ENCODE measurements around the gene NRBF2.
"Not testable (repeated sequence)": the region's sequence is repeated elsewhere in the genome, so short reads cannot be mapped to it uniquely, and the experiment has no call there.

NRBF2 gene

GRCh38 chr10:63116452-63117072 is 16.6 kb upstream of the NRBF2 start:
- DNase-seq (ENCODE audit: insufficient read length, low spot score) (no peak), FAIRE-seq (no peak)

DNA sequence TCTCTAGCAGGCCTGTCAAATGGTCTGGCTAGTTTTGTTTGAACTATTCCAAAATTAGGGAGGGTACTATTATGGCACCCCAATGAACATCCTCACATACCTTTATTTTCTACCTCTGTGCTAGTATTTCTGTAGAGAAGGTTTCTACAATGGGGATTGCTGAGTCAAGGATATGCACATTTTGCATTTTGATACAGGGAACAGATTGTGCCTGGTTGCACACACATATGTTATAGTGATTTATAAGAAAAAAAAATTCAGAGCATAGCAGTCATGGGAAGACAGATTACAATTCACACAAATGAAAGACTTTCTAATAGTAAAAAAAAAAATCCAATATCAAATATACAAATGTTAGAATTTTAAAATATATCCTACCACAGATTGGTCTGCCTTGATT is 14.1 kb upstream of the NRBF2 start:
- no peak for FAIRE-seq

DNA sequence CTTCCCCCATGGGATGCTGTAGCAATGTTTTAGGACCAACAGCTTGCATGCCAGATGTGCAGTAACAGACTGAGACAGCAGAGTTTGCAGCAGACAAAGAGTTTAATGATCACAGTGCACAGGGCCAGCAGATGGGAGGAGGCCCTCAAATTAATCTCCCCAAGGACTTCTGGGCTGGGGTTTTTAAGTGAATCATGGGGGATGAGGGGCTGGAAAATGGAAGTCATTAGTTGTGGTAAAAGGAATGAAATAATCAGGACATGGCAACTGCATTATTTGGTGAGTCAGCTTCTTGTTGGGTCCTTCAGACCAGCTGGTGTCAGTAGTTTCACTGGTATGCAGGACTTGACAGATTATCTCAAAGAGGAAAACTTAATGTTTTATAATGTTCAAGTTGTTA is 12.6 kb upstream of the NRBF2 start:
- no peak for DNase-seq (ENCODE audit: insufficient read length, low spot score)
- no peak for FAIRE-seq

More for the DNA sequence above, 14.1 kb upstream of the NRBF2 start:
- no peak for DNase-seq (ENCODE audit: insufficient read length, low spot score)

DNA sequence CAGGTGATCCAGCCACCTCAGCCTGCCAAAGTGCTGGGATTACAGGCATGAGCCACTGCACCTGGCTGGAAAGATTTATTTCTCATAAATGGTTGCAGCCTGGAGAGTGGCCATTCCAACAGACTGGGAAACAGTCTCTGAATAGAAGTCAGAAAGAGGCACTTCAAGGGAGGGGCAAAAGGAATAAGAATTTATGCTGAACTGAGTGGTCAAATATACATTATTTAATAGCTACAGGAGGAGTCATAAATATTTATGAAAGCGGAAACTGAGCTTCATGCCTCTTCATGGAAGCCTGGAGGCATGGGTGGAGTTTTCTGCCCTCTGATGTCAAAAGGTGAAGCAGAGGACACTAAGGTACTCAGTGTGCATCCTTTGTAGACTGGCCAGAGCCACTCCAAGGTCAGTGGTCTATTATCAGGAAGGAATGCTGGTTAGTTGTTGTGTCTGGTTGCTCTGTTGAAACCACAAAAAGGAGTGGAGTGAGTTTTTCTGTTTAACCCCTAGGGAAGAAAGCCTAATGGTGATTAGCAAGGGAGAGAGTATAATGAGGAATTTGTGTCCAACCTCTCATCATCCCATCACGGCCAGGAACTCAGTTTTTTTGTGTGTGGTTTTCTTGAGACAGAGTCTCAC is 9.3 kb upstream of the NRBF2 start:
- DNase-seq (ENCODE audit: insufficient read length, low spot score) (no peak), FAIRE-seq (no peak)

DNA sequence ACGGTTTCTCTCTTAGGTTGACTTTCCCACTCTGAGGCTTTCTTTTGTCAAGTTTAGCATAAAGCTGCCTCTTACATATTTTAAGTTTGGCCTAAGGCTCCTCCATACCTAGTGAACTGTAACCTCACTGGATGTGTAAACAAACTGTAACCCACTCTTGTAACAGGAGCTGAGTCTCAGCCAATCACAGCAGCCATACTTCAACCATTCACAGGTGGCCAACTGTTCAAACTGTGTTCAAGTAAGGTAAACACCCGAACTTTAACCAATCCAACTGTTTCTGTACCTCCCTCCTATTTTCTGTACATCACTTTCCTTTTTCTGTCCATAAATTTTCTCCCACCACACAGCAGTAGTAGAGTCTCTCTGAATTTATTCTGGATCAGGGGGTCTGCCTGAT is 7.7 kb upstream of the NRBF2 start:
- no peak for FAIRE-seq
- DNase-seq (ENCODE audit: insufficient read length, low spot score) = no peak

GRCh38 chr10:63128443-63128842 is 4.7 kb upstream of the NRBF2 start:
- FAIRE-seq (no peak), DNase-seq (ENCODE audit: insufficient read length, low spot score) (no peak)

GRCh38 chr10:63129888-63130287 is 3.2 kb upstream of the NRBF2 start:
- FAIRE-seq = no peak
- no peak for DNase-seq (ENCODE audit: insufficient read length, low spot score)

- no peak for DNase-seq (ENCODE audit: insufficient read length, low spot score)
- FAIRE-seq = no peak
Measured at GRCh38 chr10:63132651-63133055, 475 bp upstream of the NRBF2 start.

DNA sequence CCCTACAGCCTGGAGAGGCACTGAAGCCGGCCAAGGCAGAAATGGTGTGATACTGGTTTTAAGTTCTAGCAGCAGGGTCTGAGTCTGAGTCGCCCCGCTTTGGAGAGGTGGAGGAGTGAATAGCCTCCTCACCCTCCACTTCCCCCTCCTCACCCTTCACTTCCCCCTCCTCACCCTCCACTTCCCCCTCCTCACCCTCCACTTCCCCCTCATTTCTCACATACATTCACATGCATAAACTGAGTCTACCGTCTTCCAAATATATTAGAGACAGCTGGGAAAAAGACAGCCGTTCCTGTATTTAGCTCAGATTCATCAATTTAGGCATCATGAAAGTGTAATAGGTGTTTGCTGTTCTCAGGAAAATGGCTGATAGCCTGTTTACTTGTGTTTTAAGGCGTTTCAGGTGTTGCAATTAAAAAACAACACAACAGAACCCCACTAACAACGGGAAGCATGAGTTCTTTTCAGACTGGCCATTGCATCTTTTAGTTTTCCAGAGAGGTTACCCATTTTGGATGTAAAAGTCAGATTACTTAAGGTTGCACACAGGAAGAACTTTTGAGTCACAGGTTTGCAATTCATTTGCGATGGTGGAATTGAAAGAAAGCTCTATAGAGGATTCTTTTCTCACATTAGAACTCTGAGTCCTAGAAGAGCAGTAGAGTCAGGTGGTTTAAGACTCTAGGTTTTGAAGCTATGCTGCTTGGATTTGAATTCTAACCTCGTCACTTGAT is 861 bp downstream of the NRBF2 start:
- no peak for FAIRE-seq
- no peak for DNase-seq (ENCODE audit: insufficient read length, low spot score)

- FAIRE-seq (no peak), DNase-seq (ENCODE audit: insufficient read length, low spot score) (no peak)
Measured at GRCh38 chr10:63137306-63137705, 4.2 kb downstream of the NRBF2 start.

DNA sequence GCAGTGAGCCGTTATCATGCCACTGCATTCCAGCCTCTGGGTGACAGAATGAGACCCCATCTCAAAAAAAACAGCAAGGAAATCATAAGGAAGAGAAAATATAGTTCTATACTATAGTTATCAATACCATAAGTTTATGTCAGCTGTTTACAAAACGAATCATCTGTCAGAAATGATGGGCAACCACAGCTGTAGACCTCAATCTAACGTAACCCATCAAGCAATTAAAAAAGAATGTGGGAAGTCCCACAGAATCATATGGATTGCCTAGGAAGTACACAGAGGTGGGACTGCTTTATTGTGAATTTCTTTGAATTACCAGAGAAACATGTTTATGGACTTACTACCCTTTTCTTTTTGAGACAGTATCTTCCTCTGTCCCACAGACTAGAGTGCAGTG is 6.9 kb downstream of the NRBF2 start:
- DNase-seq (ENCODE audit: insufficient read length, low spot score) = no peak
- FAIRE-seq = no peak

DNA sequence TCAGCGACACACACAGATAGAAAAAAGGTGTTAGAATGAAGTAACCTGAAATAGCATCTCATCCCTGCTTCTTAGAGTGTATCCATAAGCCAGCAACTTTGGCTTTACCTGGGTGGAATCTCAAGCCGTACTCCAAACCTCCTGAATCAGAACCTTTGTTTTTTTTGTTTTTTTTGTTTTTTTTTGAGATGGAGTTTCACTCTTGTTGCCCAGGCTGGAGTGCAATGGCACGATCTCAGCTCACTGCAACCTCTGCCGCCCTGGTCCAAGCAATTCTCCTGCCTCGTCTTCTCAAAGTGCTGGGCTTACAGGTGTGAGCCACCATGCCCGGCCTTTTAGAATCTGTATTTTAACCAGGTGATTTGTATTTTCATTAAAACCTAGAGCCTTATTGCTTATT is 9.0 kb downstream of the NRBF2 start:
- DNase-seq (ENCODE audit: insufficient read length, low spot score) = no peak
- no peak for FAIRE-seq

DNA sequence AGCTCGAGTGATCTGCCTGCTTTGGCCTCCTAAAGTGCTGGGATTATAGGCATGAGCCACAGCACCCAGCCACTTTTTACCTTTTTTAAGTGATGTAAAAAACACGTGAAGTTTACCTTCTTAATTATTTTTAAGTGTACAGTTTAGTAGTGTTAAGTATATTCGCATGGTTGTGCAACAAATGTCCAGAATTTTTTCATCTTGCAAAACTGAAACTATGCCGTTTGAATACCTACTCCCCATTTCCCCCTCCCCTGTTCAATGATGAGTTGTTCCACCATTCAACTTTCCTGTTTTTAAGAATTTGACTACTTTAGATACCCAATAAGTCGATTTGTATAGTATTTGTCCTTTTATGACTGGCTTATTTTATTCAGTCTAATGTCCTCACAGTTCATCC is 10.9 kb downstream of the NRBF2 start:
- FAIRE-seq (no peak), DNase-seq (ENCODE audit: insufficient read length, low spot score) (no peak)

GRCh38 chr10:63145782-63146181 is 12.7 kb downstream of the NRBF2 start:
- DNase-seq (ENCODE audit: insufficient read length, low spot score) = no peak
- no peak for FAIRE-seq

DNA sequence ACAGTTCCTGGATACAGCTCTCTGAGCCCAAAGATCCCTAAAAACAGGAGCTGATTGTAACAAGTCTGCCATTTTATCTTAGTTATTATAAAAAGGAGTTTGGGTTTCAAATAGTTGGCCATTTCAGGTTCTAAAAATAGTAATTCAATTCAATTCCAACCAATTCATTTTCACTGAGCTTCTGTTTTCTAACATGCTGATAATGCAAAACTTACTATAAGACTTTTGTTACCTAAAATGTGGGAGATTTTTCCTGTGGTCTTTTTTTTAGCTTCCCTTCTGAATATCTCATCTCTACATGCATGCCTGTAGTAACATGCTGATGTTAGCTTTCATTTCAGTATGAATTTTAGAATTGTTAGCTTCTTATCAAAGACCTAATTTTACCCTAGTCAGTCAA is 13.4 kb downstream of the NRBF2 start:
- DNase-seq (ENCODE audit: insufficient read length, low spot score) (no peak), FAIRE-seq (no peak)

GRCh38 chr10:63150745-63151144 is 17.6 kb downstream of the NRBF2 start:
- no peak for FAIRE-seq
- no peak for DNase-seq (ENCODE audit: insufficient read length, low spot score)

DNA sequence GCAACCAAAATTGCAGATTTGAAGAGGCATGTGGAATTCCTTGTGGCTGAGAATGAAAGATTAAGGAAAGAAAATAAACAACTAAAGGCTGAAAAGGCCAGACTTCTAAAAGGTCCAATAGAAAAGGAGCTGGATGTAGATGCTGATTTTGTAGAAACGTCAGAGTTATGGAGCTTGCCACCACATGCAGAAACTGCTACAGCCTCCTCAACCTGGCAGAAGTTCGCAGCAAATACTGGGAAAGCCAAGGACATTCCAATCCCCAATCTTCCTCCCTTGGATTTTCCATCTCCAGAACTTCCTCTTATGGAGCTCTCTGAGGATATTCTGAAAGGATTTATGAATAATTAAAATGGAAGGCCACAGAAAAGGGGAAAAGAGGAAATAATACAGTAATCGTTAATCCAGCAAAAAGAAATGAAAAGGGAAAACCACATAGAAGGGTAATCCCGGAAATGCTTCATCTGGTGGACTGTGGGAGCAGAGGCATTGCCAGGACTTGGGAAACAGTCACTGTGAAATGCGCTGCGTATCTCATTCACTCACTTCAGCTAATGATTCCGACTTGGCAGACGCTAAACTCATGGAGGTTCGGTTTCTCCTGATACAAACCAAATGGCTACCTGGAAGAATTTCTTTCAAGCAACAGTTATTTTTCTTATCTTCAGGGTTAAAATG is 20.9 kb downstream of the NRBF2 start:
- not testable (repeated sequence) for FAIRE-seq; DNase-seq (ENCODE audit: insufficient read length, low spot score)

- FAIRE-seq = no peak
- DNase-seq (ENCODE audit: insufficient read length, low spot score) = no peak
Measured at GRCh38 chr10:63154546-63155387, 21.6 kb downstream of the NRBF2 start.

DNA sequence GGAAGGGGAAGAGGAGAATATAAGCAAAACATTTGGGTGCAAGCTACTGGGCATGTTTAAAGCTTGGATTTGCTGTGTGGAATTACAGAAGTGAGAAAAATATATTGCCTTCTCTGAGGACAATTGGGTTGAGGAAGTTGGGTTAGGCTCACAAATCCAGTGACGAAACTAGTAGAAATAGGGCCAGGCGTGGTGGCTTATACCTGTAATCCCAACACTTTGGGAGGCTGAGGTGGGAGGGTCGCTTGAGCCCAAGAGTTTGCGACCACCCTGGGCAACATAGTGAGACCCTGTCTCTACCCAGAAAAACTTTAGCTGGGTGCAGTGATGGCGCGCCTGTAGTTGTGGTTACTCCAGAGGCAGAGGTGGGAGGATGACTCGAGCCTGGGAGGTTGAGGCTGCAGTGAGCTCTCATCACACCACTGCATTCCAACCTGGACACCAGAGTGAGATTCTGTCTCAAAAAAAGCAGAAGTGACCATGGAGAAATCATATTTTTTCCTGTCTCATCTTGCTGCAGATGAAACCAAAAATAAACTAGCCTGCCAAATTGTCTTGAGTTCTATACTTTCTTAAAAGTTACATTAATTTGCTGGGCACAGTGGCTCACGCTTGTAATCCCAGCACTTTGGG is 22.4 kb downstream of the NRBF2 start:
- DNase-seq (ENCODE audit: insufficient read length, low spot score) = no peak
- FAIRE-seq = no peak

GRCh38 chr10:63156236-63156635 is 23.1 kb downstream of the NRBF2 start:
- FAIRE-seq = no peak
- no peak for DNase-seq (ENCODE audit: insufficient read length, low spot score)

Data from HTR-8/SVneo (cell line).